Endodermal cell (in vitro differentiated cells): ENCODE data around the gene ALAS1. TPM values are rescaled to one million over a fixed set of nuclear protein-coding genes. Genes with fewer than 3 reads are reported as not detected.

Experiments used
- DNase-seq: peaks from one replicate; pipeline ENCODE4 v3.0.0-alpha.2; 2017
- H3K27ac ChIP-seq: 2 replicates; pipeline ENCODE4 v1.5.1; 2013; ENCODE audit warnings: mild to moderate bottlenecking, low read depth, low read length, moderate library complexity
- H3K27me3 ChIP-seq: 2 replicates; pipeline ENCODE4 v1.6.1; 2013; ENCODE audit warnings: mild to moderate bottlenecking, low read length, moderate library complexity; ENCODE audit not compliant: insufficient read depth, control insufficient read depth, poor library complexity, severe bottlenecking
- H3K36me3 ChIP-seq: 2 replicates; pipeline ENCODE4 v1.7.0; 2013; ENCODE audit warnings: mild to moderate bottlenecking, low read length, moderate library complexity; ENCODE audit not compliant: control insufficient read depth, insufficient read depth
- H3K4me1 ChIP-seq: one replicate; pipeline ENCODE4 v1.7.0; 2013; ENCODE audit warnings: low read length; ENCODE audit not compliant: control insufficient read depth, insufficient read depth
- H3K4me3 ChIP-seq: 2 replicates; pipeline ENCODE4 v1.5.1; 2013; ENCODE audit warnings: mild to moderate bottlenecking, low read length, moderate library complexity
- H3K9ac ChIP-seq: 2 replicates; pipeline ENCODE4 v1.6.1; 2013; ENCODE audit warnings: mild to moderate bottlenecking, low read length, moderate library complexity; ENCODE audit not compliant: poor library complexity, severe bottlenecking; ENCODE audit errors: extremely low read depth
- H3K9me3 ChIP-seq: 2 replicates; pipeline ENCODE4 v1.6.1; 2013; ENCODE audit warnings: mild to moderate bottlenecking, low read length, moderate library complexity; ENCODE audit not compliant: control insufficient read depth
- H3K27ac Mint-ChIP-seq: 2 replicates; pipeline ENCODE4 v1.8.0; 2020; ENCODE audit warnings: mixed read lengths
- H3K27me3 Mint-ChIP-seq: 2 replicates; pipeline ENCODE4 v1.8.0; 2021; ENCODE audit warnings: mild to moderate bottlenecking, mixed read lengths; ENCODE audit not compliant: insufficient read depth
- H3K36me3 Mint-ChIP-seq: 2 replicates; pipeline ENCODE4 v1.8.0; 2020; ENCODE audit warnings: low read depth, mixed read lengths
- H3K4me1 Mint-ChIP-seq: 2 replicates; pipeline ENCODE4 v1.8.0; 2020; ENCODE audit warnings: mixed read lengths
- H3K4me3 Mint-ChIP-seq: 2 replicates; pipeline ENCODE4 v1.8.0; 2020; ENCODE audit warnings: mild to moderate bottlenecking, moderate library complexity, mixed read lengths
- H3K9me3 Mint-ChIP-seq: 2 replicates; pipeline ENCODE4 v1.8.0; 2020; ENCODE audit warnings: mild to moderate bottlenecking, mixed read lengths
- WGBS, 2 experiments: methylation state at CpG; one replicate each; pipeline versions ENCODE4 v1.1.5 to v1.1.7; 2013; ENCODE audit warnings: missing lambda C conversion rate in 2 of 2, mixed read lengths in 1 of 2; ENCODE audit not compliant: insufficient coverage in 1 of 2, insufficient read length in 1 of 2; 5-methylcytosine and 5-hydroxymethylcytosine counted together
- long read RNA-seq, 4 experiments: library from polyadenylated mRNA in 2 of 4; library from RNA in 1 of 4; library from capped mRNA in 1 of 4; stranded (forward) in 3 of 4; unstranded in 1 of 4; transcript quantifications; one replicate each; pipeline ENCODE4 v2.0.0, GENCODE V29; 2020 to 2021; ENCODE audit warnings: inconsistent platforms in 1 of 4
- polyA plus RNA-seq, 2 experiments: library from polyadenylated mRNA; stranded (reverse); fragments of 50-300 nt; gene quantifications; one replicate each; pipeline ENCODE4 v1.2.3, GENCODE V29; 2013
- total RNA-seq, 2 donors: library from RNA; stranded (reverse); fragmentation: NEBNext Ultra II Directional in 1 of 2; extraction: Animal tissue kit (Norgen Biotek cat#: 25700) in 1 of 2; gene quantifications; 2 replicates in 1 of 2; 3 replicates in 1 of 2; pipeline ENCODE4 v1.2.1, GENCODE V29; 2021
- TF ChIP-seq, protein P1 (sequence below): fragments of 200-600 bp; sonication (generic); conservative IDR thresholded peaks from 2 replicates; pipeline ENCODE4 v1.5.0; 2021; ENCODE audit warnings: antibody characterized with exemption, mild to moderate bottlenecking

Gene ALAS1
- total RNA-seq: 10 to 100 TPM; 33.6 to 50.1 TPM
- 49.3 TPM for polyA plus RNA-seq (2013, experiment 1 of 2)
- polyA plus RNA-seq (2013, experiment 2 of 2): 41.2 TPM
- long read RNA-seq, experiment 1, transcript ALAS1-204 (11 exons, 2,125 nt): major isoform, 7 of 16 reads
- long read RNA-seq, experiment 1, partial matches to known transcripts: 9 of 16 reads
- long read RNA-seq, experiment 1, other reads (novel, unspliced or antisense): 0 of 16 reads
- long read RNA-seq, experiment 2, transcript ALAS1-201 (11 exons, 2,212 nt): minor isoform, 6 of 143 reads
- long read RNA-seq, experiment 2, transcript ALAS1-205 (12 exons, 2,356 nt): minor isoform, 28 of 143 reads
- long read RNA-seq, experiment 2, transcript ALAS1-204 (11 exons, 2,125 nt): major isoform, 86 of 143 reads
- long read RNA-seq, experiment 2, partial matches to known transcripts: 11 of 143 reads
- long read RNA-seq, experiment 2, other reads (novel, unspliced or antisense): 8 of 143 reads
- long read RNA-seq, experiment 3, transcript ALAS1-204 (11 exons, 2,125 nt): major isoform, 89 of 148 reads
- long read RNA-seq, experiment 3, transcript ALAS1-201 (11 exons, 2,212 nt): minor isoform, 5 of 148 reads
- long read RNA-seq, experiment 3, transcript ALAS1-205 (12 exons, 2,356 nt): minor isoform, 38 of 148 reads
- long read RNA-seq, experiment 3, partial matches to known transcripts: 2 of 148 reads
- long read RNA-seq, experiment 3, other reads (novel, unspliced or antisense): 11 of 148 reads
- long read RNA-seq, experiment 4, transcript ALAS1-205 (12 exons, 2,356 nt): minor isoform, 5 of 65 reads
- long read RNA-seq, experiment 4, transcript ALAS1-204 (11 exons, 2,125 nt): major isoform, 41 of 65 reads
- long read RNA-seq, experiment 4, partial matches to known transcripts: 10 of 65 reads
- long read RNA-seq, experiment 4, other reads (novel, unspliced or antisense): 4 of 65 reads

DNA sequence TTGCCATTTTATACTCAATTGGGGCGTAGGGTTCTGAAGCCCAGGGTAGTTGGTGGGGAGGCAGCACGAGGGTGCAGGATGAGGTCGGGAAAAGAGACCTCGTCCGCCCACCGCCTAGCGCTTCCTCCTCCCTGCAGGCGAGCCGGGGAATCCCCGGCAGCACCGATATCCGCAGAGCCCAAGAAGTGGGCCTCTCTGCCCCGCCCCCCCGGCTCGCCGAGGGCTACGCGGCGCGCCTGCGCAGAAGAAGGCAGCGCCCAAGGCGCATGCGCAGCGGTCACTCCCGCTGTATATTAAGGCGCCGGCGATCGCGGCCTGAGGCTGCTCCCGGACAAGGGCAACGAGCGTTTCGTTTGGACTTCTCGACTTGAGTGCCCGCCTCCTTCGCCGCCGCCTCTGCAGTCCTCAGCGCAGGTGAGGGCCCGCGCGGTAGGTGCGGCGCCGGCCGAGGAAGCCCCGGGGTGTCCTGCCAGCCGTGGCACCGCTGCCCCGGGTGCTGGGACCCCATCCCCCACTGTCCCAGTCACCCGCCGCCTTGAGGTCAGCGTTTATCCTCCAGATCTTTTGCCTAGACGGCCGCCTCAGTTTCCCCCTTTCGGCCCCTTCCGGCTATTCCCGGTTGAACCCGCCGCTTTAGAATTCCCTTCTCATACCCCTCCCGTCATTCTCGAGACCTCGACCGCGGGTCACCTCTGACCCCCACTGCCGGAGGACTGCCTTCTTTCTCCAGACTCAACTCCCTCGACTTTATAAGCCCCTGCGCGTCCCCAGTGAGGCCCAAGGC is at the start of gene ALAS1:
ALAS1 (plus strand) TSS at position 319 of the 784 bp plus-strand sequence. CDS start 1,082 bp downstream, outside the sequence.
- DNase-seq: peak; percentile 98
- peaks cover 9% of the 10 kb centered on the region for H3K4me1 ChIP-seq
- H3K9me3 ChIP-seq: no peaks in the 10 kb centered on the region
- H3K36me3 ChIP-seq: peaks cover 30% of the 10 kb centered on the region
- Mint-ChIP-seq H3K4me1 (peaks cover 14% of the 10 kb centered on the region), H3K4me3 (peak within 1 kb of the TSS; percentile 94), H3K9me3 (no peaks in the 10 kb centered on the region), H3K27ac (peak within 1 kb of the TSS; percentile 41), H3K27me3 (no peaks in the 10 kb centered on the region), H3K36me3 (peaks cover 32% of the 10 kb centered on the region)
- TF ChIP-seq, protein P1, sequence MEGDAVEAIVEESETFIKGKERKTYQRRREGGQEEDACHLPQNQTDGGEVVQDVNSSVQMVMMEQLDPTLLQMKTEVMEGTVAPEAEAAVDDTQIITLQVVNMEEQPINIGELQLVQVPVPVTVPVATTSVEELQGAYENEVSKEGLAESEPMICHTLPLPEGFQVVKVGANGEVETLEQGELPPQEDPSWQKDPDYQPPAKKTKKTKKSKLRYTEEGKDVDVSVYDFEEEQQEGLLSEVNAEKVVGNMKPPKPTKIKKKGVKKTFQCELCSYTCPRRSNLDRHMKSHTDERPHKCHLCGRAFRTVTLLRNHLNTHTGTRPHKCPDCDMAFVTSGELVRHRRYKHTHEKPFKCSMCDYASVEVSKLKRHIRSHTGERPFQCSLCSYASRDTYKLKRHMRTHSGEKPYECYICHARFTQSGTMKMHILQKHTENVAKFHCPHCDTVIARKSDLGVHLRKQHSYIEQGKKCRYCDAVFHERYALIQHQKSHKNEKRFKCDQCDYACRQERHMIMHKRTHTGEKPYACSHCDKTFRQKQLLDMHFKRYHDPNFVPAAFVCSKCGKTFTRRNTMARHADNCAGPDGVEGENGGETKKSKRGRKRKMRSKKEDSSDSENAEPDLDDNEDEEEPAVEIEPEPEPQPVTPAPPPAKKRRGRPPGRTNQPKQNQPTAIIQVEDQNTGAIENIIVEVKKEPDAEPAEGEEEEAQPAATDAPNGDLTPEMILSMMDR: peak; percentile 59
- peak within 1 kb of the TSS; percentile 86 for H3K9ac ChIP-seq
- H3K27ac ChIP-seq: no peak within 1 kb of the TSS
- WGBS, 2 experiments: 1 to 2% methylated on average over 35 to 71 of the region's 71 CpGs
- peak within 1 kb of the TSS; percentile 98 for H3K4me3 ChIP-seq
- H3K27me3 ChIP-seq: no peaks in the 10 kb centered on the region

DNA sequence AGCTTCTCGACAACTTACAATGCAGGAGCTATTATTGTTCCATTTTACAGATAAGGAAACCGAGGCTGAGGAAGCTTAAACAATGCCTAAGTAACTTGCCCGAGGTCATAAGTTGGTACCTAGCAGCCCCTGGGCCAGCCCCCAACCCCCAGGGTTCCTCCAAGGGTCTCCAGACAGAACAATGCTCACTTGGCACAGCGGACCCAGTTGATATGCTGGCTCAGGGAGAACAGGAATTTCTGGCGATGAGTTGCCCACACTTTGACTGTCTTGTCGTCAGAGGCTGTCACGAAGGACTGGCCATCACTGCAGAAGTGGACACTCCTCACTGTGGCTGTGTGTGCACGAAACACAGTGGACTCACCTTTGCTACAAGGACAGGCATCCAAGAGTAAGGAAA is 48.9 kb upstream of the ALAS1 start:
- Histone ChIP-seq H3K4me3 (no peak overlapping the region), H3K4me1 (peaks cover 2% of the 10 kb centered on the region), H3K9me3 (no peaks in the 10 kb centered on the region), H3K27ac (no peak overlapping the region), H3K27me3 (no peaks in the 10 kb centered on the region), H3K9ac (no peak overlapping the region), H3K36me3 (peaks cover 17% of the 10 kb centered on the region)
- Mint-ChIP-seq H3K36me3 (peaks cover 22% of the 10 kb centered on the region), H3K27ac (no peak overlapping the region), H3K9me3 (no peaks in the 10 kb centered on the region), H3K27me3 (no peaks in the 10 kb centered on the region), H3K4me1 (peaks cover 9% of the 10 kb centered on the region), H3K4me3 (no peak overlapping the region)
- 88 to 90% methylated on average over 7 to 8 of the region's 8 CpGs for WGBS, 2 experiments
- TF ChIP-seq, protein P1: no peak
- DNase-seq: no peak

DNA sequence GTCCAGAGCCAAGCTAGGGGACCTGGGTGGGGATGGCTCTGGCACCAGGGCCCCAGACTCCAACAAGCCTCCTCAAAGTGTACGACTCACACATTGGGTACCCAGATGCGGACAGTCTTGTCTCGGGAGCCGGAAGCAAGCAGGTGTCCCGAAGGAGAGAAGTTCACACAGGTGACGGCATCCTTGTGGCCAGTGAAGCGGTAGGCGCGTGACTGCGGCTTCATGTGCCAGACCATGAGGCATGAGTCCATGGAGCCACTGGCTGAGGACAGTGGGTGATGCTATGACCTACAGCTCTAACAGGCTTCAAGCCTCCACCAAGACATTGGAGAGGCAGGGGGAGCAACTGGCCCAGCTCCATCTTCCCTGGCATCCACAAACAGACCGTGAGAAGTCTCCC is 48.2 kb upstream of the ALAS1 start:
- Mint-ChIP-seq H3K27ac (no peak overlapping the region), H3K4me1 (peaks cover 8% of the 10 kb centered on the region), H3K27me3 (no peaks in the 10 kb centered on the region), H3K36me3 (peaks cover 19% of the 10 kb centered on the region), H3K9me3 (no peaks in the 10 kb centered on the region), H3K4me3 (no peak overlapping the region)
- TF ChIP-seq, protein P1: no peak
- no peak overlapping the region for H3K27ac ChIP-seq
- no peak overlapping the region for H3K9ac ChIP-seq
- no peaks in the 10 kb centered on the region for H3K9me3 ChIP-seq
- H3K36me3 ChIP-seq: peaks cover 17% of the 10 kb centered on the region
- H3K27me3 ChIP-seq: no peaks in the 10 kb centered on the region
- no peaks in the 10 kb centered on the region for H3K4me1 ChIP-seq
- 97 to 100% methylated on average over 9 to 11 of the region's 11 CpGs for WGBS, 2 experiments
- DNase-seq: no peak
- H3K4me3 ChIP-seq: no peak overlapping the region
